Measurements from ENCODE around the gene PDCD11. TPM values are rescaled to one million over a fixed set of nuclear protein-coding genes. Genes with fewer than 3 reads are reported as not detected.
"Not testable (repeated sequence)": the region's sequence is repeated elsewhere in the genome, so short reads cannot be mapped to it uniquely, and the experiment has no call there.

PDCD11 gene
- polyA plus RNA-seq, 1 experiment = 18.5 TPM

- ChIA-PET POLR2A (interaction anchor here (0.5 kb wide), 1 partner anchor 668 kb away, joined by 5 read pairs; no protein-coding TSS in a partner anchor), CTCF (no interaction called here)
Observed at GRCh38 chr10:103355906-103356599, 40.4 kb upstream of the PDCD11 start.

GRCh38 chr10:103359493-103359892 lies 36.9 kb upstream of the PDCD11 start:
- CTCF ChIA-PET, POLR2A ChIA-PET: not testable (repeated sequence)

More at GRCh38 chr10:103355906-103356599, 40.4 kb upstream of the PDCD11 start:
- no peak for DNase-seq (ENCODE audit: low read depth, low spot score)
- no peak for TF ChIP-seq CTCF (IDR thresholded peaks at IDR 0.05; ENCODE audit: low read depth, low read length)
- Histone ChIP-seq H3K27ac (ENCODE audit: low read depth, low read length) (no peak overlapping the region), H3K9me3 (ENCODE audit: control insufficient read depth, insufficient read depth, low read length) (no peaks in the 10 kb centered on the region), H3K4me3 (ENCODE audit: low read depth, low read length) (no peak overlapping the region), H3K27me3 (ENCODE audit: control insufficient read depth, insufficient read depth, low read length) (no peaks in the 10 kb centered on the region)

GRCh38 chr10:103360791-103361190 lies 35.6 kb upstream of the PDCD11 start:
- H3K9me3 ChIP-seq (ENCODE audit: control insufficient read depth, insufficient read depth, low read length); DNase-seq (ENCODE audit: low read depth, low spot score); H3K27ac ChIP-seq (ENCODE audit: low read depth, low read length); H3K4me3 ChIP-seq (ENCODE audit: low read depth, low read length); CTCF ChIA-PET; POLR2A ChIA-PET; H3K27me3 ChIP-seq (ENCODE audit: control insufficient read depth, insufficient read depth, low read length): not testable (repeated sequence)

More at GRCh38 chr10:103359493-103359892, 36.9 kb upstream of the PDCD11 start:
- not testable (repeated sequence) for H3K9me3 ChIP-seq (ENCODE audit: control insufficient read depth, insufficient read depth, low read length); H3K27ac ChIP-seq (ENCODE audit: low read depth, low read length); H3K27me3 ChIP-seq (ENCODE audit: control insufficient read depth, insufficient read depth, low read length); DNase-seq (ENCODE audit: low read depth, low spot score); H3K4me3 ChIP-seq (ENCODE audit: low read depth, low read length)

- TF ChIP-seq CTCF (IDR thresholded peaks at IDR 0.05; ENCODE audit: low read depth, low read length) = no peak
- DNase-seq (ENCODE audit: low read depth, low spot score) = no peak
- Histone ChIP-seq H3K4me3 (ENCODE audit: low read depth, low read length) (peak overlapping the region; percentile 83), H3K27ac (ENCODE audit: low read depth, low read length) (no peak overlapping the region), H3K27me3 (ENCODE audit: control insufficient read depth, insufficient read depth, low read length) (no peaks in the 10 kb centered on the region), H3K9me3 (ENCODE audit: control insufficient read depth, insufficient read depth, low read length) (no peaks in the 10 kb centered on the region; the same call in 1 of the 2 replicates)
- POLR2A ChIA-PET = interaction anchor here (0.7 to 1.2 kb wide), 2 partner anchors 54 to 521 kb away, joined by 3 to 4 read pairs; no protein-coding TSS in a partner anchor
- CTCF ChIA-PET = interaction anchor here (0.7 kb wide), 1 partner anchor 33 kb away, joined by 7 read pairs; no protein-coding TSS in a partner anchor
Observed at GRCh38 chr10:103367379-103367781, 29.0 kb upstream of the PDCD11 start.

GRCh38 chr10:103367782-103368518 lies 28.5 kb upstream of the PDCD11 start, which contains the start of gene TAF5:
TAF5 (plus strand) TSS chr10:103367976; CDS start chr10:103367990, 14 bp downstream.
- ChIA-PET CTCF (no interaction called here), POLR2A (interaction anchor here (1.2 kb wide), 1 partner anchor 55 kb away, joined by 3 read pairs; no protein-coding TSS in a partner anchor)
- no peaks in the 10 kb centered on the region; the same call in 1 of the 2 replicates for H3K9me3 ChIP-seq (ENCODE audit: control insufficient read depth, insufficient read depth, low read length)
- peak; percentile 86 for DNase-seq (ENCODE audit: low read depth, low spot score)
- TF ChIP-seq CTCF (IDR thresholded peaks at IDR 0.05; ENCODE audit: low read depth, low read length) = no peak
- H3K27me3 ChIP-seq (ENCODE audit: control insufficient read depth, insufficient read depth, low read length) = no peaks in the 10 kb centered on the region
- H3K27ac ChIP-seq (ENCODE audit: low read depth, low read length) = peak within 1 kb of the TSS; percentile 52
- peak within 1 kb of the TSS; percentile 83 for H3K4me3 ChIP-seq (ENCODE audit: low read depth, low read length)

Data from AG04450 (cell line).